H1 (cell line): ENCODE measurements around the gene PKP3. TPM values are rescaled to one million over a fixed set of nuclear protein-coding genes. Genes with fewer than 3 reads are reported as not detected.

Experiments used
- CTCF ChIA-PET: fragments of 300-600 bp; sonication (Branson Sonifier 250); formaldehyde crosslinking; loops from one replicate; lab custom pipeline; 2021; ENCODE audit not compliant: partially characterized antibody; lab: Charles Lee
- POLR2A ChIA-PET: fragments of 300-600 bp; sonication (Branson Sonifier 250); formaldehyde crosslinking; loops from one replicate; lab custom pipeline; 2021; ENCODE audit warnings: inconsistent platforms; ENCODE audit not compliant: partially characterized antibody; lab: Charles Lee
- DNase-seq, 2 experiments: peaks; one replicate each; pipeline versions ENCODE4 v3.0.0 to v3.0.0-alpha.2; 2010 to 2022; ENCODE audit warnings: low spot score in 2 of 2, low read depth in 1 of 2, mixed read lengths in 1 of 2
- FAIRE-seq: peaks from 2 replicates; lab custom pipeline; 2011; peaks lifted over from hg19 to GRCh38; lab: Jason Lieb, UNC
- H2AFZ ChIP-seq: 2 replicates; pipeline ENCODE4 v1.8.1; 2012; ENCODE audit warnings: low read length, inconsistent platforms
- H2AK5ac ChIP-seq: 2 replicates; pipeline ENCODE4 v1.6.1; 2013; ENCODE audit warnings: low read depth, low read length
- H2BK120ac ChIP-seq: replicated peaks from 2 replicates; pipeline ENCODE3; 2013; ENCODE audit warnings: low read depth, low read length, inconsistent platforms
- H2BK12ac ChIP-seq: 2 replicates; pipeline ENCODE4 v1.6.1; 2013; ENCODE audit warnings: low read depth, low read length
- H2BK15ac ChIP-seq: 2 replicates; pipeline ENCODE4 v1.6.1; 2013; ENCODE audit warnings: low read length
- H2BK20ac ChIP-seq: 2 replicates; pipeline ENCODE4 v1.6.1; 2013; ENCODE audit warnings: low read length
- H2BK5ac ChIP-seq: 2 replicates; pipeline ENCODE4 v1.6.1; 2013; ENCODE audit warnings: low read depth, low read length
- H3K14ac ChIP-seq: 2 replicates; pipeline ENCODE4 v1.6.1; 2013; ENCODE audit warnings: inconsistent platforms; ENCODE audit not compliant: insufficient read length
- H3K18ac ChIP-seq: 2 replicates; pipeline ENCODE4 v1.6.1; 2013; ENCODE audit warnings: low read length; ENCODE audit errors: extremely low read depth
- H3K23ac ChIP-seq: 2 replicates; pipeline ENCODE4 v1.6.1; 2013; ENCODE audit warnings: inconsistent platforms; ENCODE audit not compliant: insufficient read length
- H3K23me2 ChIP-seq: 2 replicates; pipeline ENCODE4 v1.6.1; 2013; ENCODE audit warnings: low read depth, low read length
- H3K27ac ChIP-seq: 2 replicates; pipeline ENCODE4 v1.6.1; 2011; ENCODE audit warnings: low read depth, low read length, inconsistent platforms
- H3K27me3 ChIP-seq, 4 experiments: replicated peaks in 1 of 4; 1 replicate in 1 of 4; 2 replicates in 3 of 4; pipeline versions ENCODE4 v1.6.1 to v1.8.1; 2011 to 2013; ENCODE audit warnings: low read length in 3 of 4, mild to moderate bottlenecking in 3 of 4, inconsistent platforms in 2 of 4, mixed read lengths in 2 of 4, moderate library complexity in 1 of 4; ENCODE audit not compliant: control insufficient read depth in 3 of 4, insufficient read depth in 3 of 4; ENCODE audit errors: extremely low read depth in 1 of 4
- H3K36me3 ChIP-seq, 4 experiments: 2 replicates each; pipeline versions ENCODE4 v1.6.1 to v1.8.1; 2011 to 2013; ENCODE audit warnings: mild to moderate bottlenecking in 4 of 4, low read length in 3 of 4, moderate library complexity in 2 of 4, control low read depth in 1 of 4, inconsistent platforms in 1 of 4; ENCODE audit not compliant: insufficient read depth in 4 of 4, control insufficient read depth in 2 of 4
- H3K4ac ChIP-seq: replicated peaks from 2 replicates; pipeline ENCODE3; 2013; ENCODE audit warnings: low read length, low read depth, mixed read lengths, inconsistent platforms; ENCODE audit not compliant: insufficient read length
- H3K4me1 ChIP-seq, 4 experiments: replicated peaks in 1 of 4; 1 replicate in 1 of 4; 2 replicates in 3 of 4; pipeline versions ENCODE4 v1.6.1 to v1.8.1; 2011 to 2013; ENCODE audit warnings: low read length in 3 of 4, inconsistent platforms in 2 of 4, mixed read lengths in 1 of 4; ENCODE audit not compliant: insufficient read depth in 4 of 4, control insufficient read depth in 3 of 4
- H3K4me2 ChIP-seq, 2 experiments: 2 replicates each; pipeline versions ENCODE4 v1.6.1 to v1.8.1; 2011 to 2013; ENCODE audit warnings: low read depth in 2 of 2, low read length in 2 of 2, control low read depth in 1 of 2, inconsistent platforms in 1 of 2, mild to moderate bottlenecking in 1 of 2; ENCODE audit not compliant: insufficient read depth in 1 of 2
- H3K4me3 ChIP-seq, 4 experiments: fragments of 200-600, 300-600 bp in 1 of 4; sonication (generic), shearing (Covaris generic), sonication (Bioruptor Twin) in 1 of 4; 2 replicates each; pipeline versions ENCODE4 v1.5.1 to v1.8.1; 2011 to 2016; ENCODE audit warnings: low read length in 4 of 4, low read depth in 3 of 4, control low read depth in 2 of 4, inconsistent platforms in 2 of 4, mild to moderate bottlenecking in 2 of 4, mixed read lengths in 1 of 4, moderate library complexity in 1 of 4; ENCODE audit not compliant: insufficient read depth in 2 of 4; ENCODE audit errors: extremely low read depth in 1 of 4
- H3K56ac ChIP-seq: replicated peaks from 2 replicates; pipeline ENCODE3; 2013; ENCODE audit warnings: low read depth, mild to moderate bottlenecking, mixed read lengths, low read length, inconsistent platforms; ENCODE audit not compliant: insufficient read length
- H3K79me1 ChIP-seq: 2 replicates; pipeline ENCODE4 v1.6.1; 2013; ENCODE audit warnings: low read depth, low read length, control low read depth
- H3K79me2 ChIP-seq, 2 experiments: 2 replicates each; pipeline versions ENCODE4 v1.6.1 to v1.8.1; 2012 to 2013; ENCODE audit warnings: low read length in 2 of 2, mild to moderate bottlenecking in 2 of 2, inconsistent platforms in 1 of 2; ENCODE audit not compliant: insufficient read depth in 2 of 2, control insufficient read depth in 1 of 2
- H3K9ac ChIP-seq, 4 experiments: replicated peaks in 1 of 4; 1 replicate in 1 of 4; 2 replicates in 3 of 4; pipeline versions ENCODE4 v1.6.1 to v1.8.1; 2011 to 2013; ENCODE audit warnings: low read depth in 3 of 4, low read length in 3 of 4, control low read depth in 2 of 4, mild to moderate bottlenecking in 2 of 4, moderate library complexity in 2 of 4, inconsistent platforms in 1 of 4; ENCODE audit errors: extremely low read depth in 1 of 4
- H3K9me3 ChIP-seq, 2 experiments: 2 replicates each; pipeline versions ENCODE4 v1.6.1 to v1.8.1; 2012 to 2013; ENCODE audit warnings: mild to moderate bottlenecking in 2 of 2, moderate library complexity in 2 of 2, control low read depth in 1 of 2, inconsistent platforms in 1 of 2, low read depth in 1 of 2, low read length in 1 of 2, mixed read lengths in 1 of 2; ENCODE audit not compliant: insufficient read depth in 2 of 2
- H4K20me1 ChIP-seq, 2 experiments: replicated peaks in 1 of 2; 2 replicates each; pipeline versions ENCODE3 to v1.8.1; 2011 to 2013; ENCODE audit warnings: inconsistent platforms in 2 of 2, low read length in 2 of 2, mild to moderate bottlenecking in 1 of 2; ENCODE audit not compliant: insufficient read depth in 2 of 2, control insufficient read depth in 1 of 2
- H4K5ac ChIP-seq: 2 replicates; pipeline ENCODE4 v1.6.1; 2013; ENCODE audit warnings: low read length, low read depth, mixed read lengths, inconsistent platforms; ENCODE audit not compliant: insufficient read length
- H4K8ac ChIP-seq: 2 replicates; pipeline ENCODE4 v1.8.0; 2013; ENCODE audit warnings: mild to moderate bottlenecking, moderate library complexity, low read length, inconsistent platforms; ENCODE audit not compliant: insufficient read depth; ENCODE audit errors: extremely low read depth
- H4K91ac ChIP-seq: replicated peaks from 2 replicates; pipeline ENCODE3; 2013; ENCODE audit warnings: low read length, mixed read lengths, inconsistent platforms; ENCODE audit not compliant: insufficient read length
- ATF2 ChIP-seq: IDR thresholded peaks from 2 replicates; pipeline ENCODE4 v1.6.1; 2012; ENCODE audit warnings: low read length, inconsistent platforms
- BCL11A ChIP-seq, 2 experiments: IDR thresholded peaks; one replicate each; pipeline ENCODE4 v1.6.1; 2011; ENCODE audit warnings: low read depth in 2 of 2, low read length in 2 of 2, mild to moderate bottlenecking in 2 of 2
- CBX5 ChIP-seq: fragments of 300-800, 300-1000 bp; sonication (generic); IDR thresholded peaks from 2 replicates; pipeline ENCODE4 v1.7.1; 2016; ENCODE audit warnings: antibody characterized with exemption, low read length, low read depth
- EP300 ChIP-seq, 2 experiments: IDR thresholded peaks; 1 replicate in 1 of 2; 2 replicates in 1 of 2; pipeline ENCODE4 v1.6.1; 2011 to 2012; ENCODE audit warnings: low read depth in 2 of 2, low read length in 2 of 2, mild to moderate bottlenecking in 2 of 2, borderline replicate concordance in 1 of 2, inconsistent platforms in 1 of 2, moderate library complexity in 1 of 2
- JUND ChIP-seq: IDR thresholded peaks from 2 replicates; pipeline ENCODE4 v1.6.1; 2011; ENCODE audit warnings: mild to moderate bottlenecking, improper control_type of control experiment, low read length
- KDM1A ChIP-seq: fragments of 200-600, 300-600 bp; sonication (generic); IDR thresholded peaks from 2 replicates; pipeline ENCODE4 v1.7.1; 2016; ENCODE audit warnings: mild to moderate bottlenecking, low read length, borderline replicate concordance
- POLR2AphosphoS5 ChIP-seq: IDR thresholded peaks from 2 replicates; pipeline ENCODE4 v1.6.1; 2011; ENCODE audit warnings: low read depth, low read length
- POU5F1 ChIP-seq: IDR thresholded peaks from 2 replicates; pipeline ENCODE4 v1.6.1; 2011; ENCODE audit warnings: low read depth, mild to moderate bottlenecking, low read length, moderate library complexity
- RAD21 ChIP-seq, 2 experiments: IDR thresholded peaks in 1 of 2; conservative IDR thresholded peaks in 1 of 2; 2 replicates each; pipeline ENCODE4 v1.6.1; 2011; ENCODE audit warnings: low read depth in 2 of 2, low read length in 2 of 2, improper control_type of control experiment in 1 of 2, inconsistent platforms in 1 of 2, mild to moderate bottlenecking in 1 of 2, moderate library complexity in 1 of 2
- SP4 ChIP-seq: IDR thresholded peaks from 2 replicates; pipeline ENCODE4 v1.6.1; 2012; ENCODE audit warnings: low read length, inconsistent platforms
- TCF12 ChIP-seq: IDR thresholded peaks from 2 replicates; pipeline ENCODE4 v1.6.1; 2011; ENCODE audit warnings: low read depth, mild to moderate bottlenecking, low read length
- WGBS, 2 experiments: shearing (Covaris generic) in 1 of 2; methylation state at CpG; one replicate each; pipeline versions ENCODE4 v1.1.6 to v1.1.7; 2013 to 2015; ENCODE audit warnings: low lambda C conversion rate in 2 of 2, mixed read lengths in 2 of 2, inconsistent platforms in 1 of 2, low coverage in 1 of 2, missing lambda C conversion rate in 1 of 2; ENCODE audit not compliant: insufficient replicate concordance in 2 of 2, insufficient coverage in 1 of 2, insufficient read length in 1 of 2; ENCODE audit errors: extremely low coverage in 1 of 2, missing lambda C conversion rate in 1 of 2; 5-methylcytosine and 5-hydroxymethylcytosine counted together
- polyA plus RNA-seq, 7 experiments: library from polyadenylated mRNA; depleted of rRNA in 3 of 7; stranded (reverse) in 5 of 7; unstranded in 2 of 7; fragments of >200 nt in 5 of 7; fragments of 200-250 nt in 2 of 7; gene quantifications; 1 replicate in 5 of 7; 2 replicates in 1 of 7; 4 replicates in 1 of 7; pipeline versions ENCODE4 v1.2.1 to v1.2.3, GENCODE V29; 2011 to 2013; ENCODE audit warnings: missing spikeins in 2 of 7, mixed read lengths in 2 of 7
- total RNA-seq: library from RNA; stranded (reverse); fragmentation: NEBNext Ultra II Directional; extraction: Animal tissue kit (Norgen Biotek cat#: 25700); gene quantifications from 2 replicates; pipeline ENCODE4 v1.2.1, GENCODE V29; 2021

Gene PKP3
- total and polyA plus RNA-seq, 2 of the 8 experiments (the other 6 are each of a cell fraction or from before 2014, with no cell fraction given), result 16.7 to 28.7 TPM

- peak overlapping the region; percentile 57; the same call in 1 of the 2 replicates for H4K8ac ChIP-seq
- H3K9ac ChIP-seq, result no peak overlapping the region
- H3K4me1 ChIP-seq, result peaks cover 6 to 15% (median 6%) of the 10 kb centered on the region in 4 experiments; a peak in 6 of 7 replicates
- no peak overlapping the region for H2BK120ac ChIP-seq
- H3K79me2 ChIP-seq, result no peaks in the 10 kb centered on the region
- H2BK5ac ChIP-seq, result no peak overlapping the region
- ChIA-PET CTCF (interaction anchor here (0.5 to 2.3 kb wide), 14 partner anchors 9 to 289 kb away, joined by 3 to 11 read pairs (median 5); partner anchors contain the start of gene PTDSS2), POLR2A (interaction anchor here (1.1 to 2.7 kb wide), 8 partner anchors 10 to 114 kb away, joined by 3 to 17 read pairs (median 4); no protein-coding TSS in a partner anchor)
- H3K23ac ChIP-seq, result no peak overlapping the region
- H3K56ac ChIP-seq, result no peak overlapping the region
- H2BK15ac ChIP-seq, result 0 out of 2 replicates have a peak overlapping the region, but pooled peaks have one; percentile 46
- H3K18ac ChIP-seq, result no peak overlapping the region
- H2AFZ ChIP-seq, result no peak overlapping the region
- H4K5ac ChIP-seq, result no peak overlapping the region
- H3K27ac ChIP-seq, result no peak overlapping the region
- H4K20me1 ChIP-seq, result peaks cover 2 to 13% of the 10 kb centered on the region in 2 experiments
- H3K27me3 ChIP-seq, result no peaks in the 10 kb centered on the region
- no peak overlapping the region; the same call in 1 of the 2 replicates for H2BK12ac ChIP-seq
- H3K4me2 ChIP-seq, result no peak overlapping the region
- H3K9me3 ChIP-seq, result peaks cover 0 to 9% of the 10 kb centered on the region in 2 experiments; a peak in 1 of 4 replicates
- H2BK20ac ChIP-seq, result peak overlapping the region; percentile 48; the same call in 1 of the 2 replicates
- no peak overlapping the region for H3K4me3 ChIP-seq
- DNase-seq (no peak), FAIRE-seq (no peak)
- H2AK5ac ChIP-seq, result peak overlapping the region; percentile 65; the same call in 1 of the 2 replicates
- 85% methylated on average over 7 of the region's 11 CpGs; no CpG with 5 or more reads in 1 of the 2 experiments for WGBS, 2 experiments
- peaks cover 0 to 28% (median 0%) of the 10 kb centered on the region in 4 experiments; a peak in 3 of 8 replicates for H3K36me3 ChIP-seq
- no peak overlapping the region for H3K14ac ChIP-seq
- H3K23me2 ChIP-seq, result peaks cover 10% of the 10 kb centered on the region; the same call in 1 of the 2 replicates
- no peak overlapping the region for H3K4ac ChIP-seq
- H3K79me1 ChIP-seq, result peaks cover 2% of the 10 kb centered on the region; the same call in 1 of the 2 replicates
- H4K91ac ChIP-seq, result no peak overlapping the region
- no peak for TF ChIP-seq KDM1A
- no peak for TF ChIP-seq JUND
- no peak for TF ChIP-seq SP4
- TF ChIP-seq BCL11A (IDR thresholded peaks at IDR 0.05; ENCODE audit: low read depth in 2 of 2, low read length in 2 of 2), result no peak
- no peak for TF ChIP-seq TCF12
- no peak for TF ChIP-seq POLR2AphosphoS5
- no peak for TF ChIP-seq EP300 (IDR thresholded peaks at IDR 0.05; ENCODE audit: borderline replicate concordance in 1 of 2, low read depth in 2 of 2, low read length in 2 of 2)
- no peak for TF ChIP-seq POU5F1
- no peak for TF ChIP-seq ATF2
- no peak for TF ChIP-seq RAD21 (IDR thresholded peaks at IDR 0.05 in 1 of 2, conservative IDR thresholded peaks at IDR 0.05 in 1 of 2; ENCODE audit: low read depth in 2 of 2, low read length in 2 of 2)
- TF ChIP-seq CBX5, result no peak
Observed at GRCh38 chr11:395866-396265, 1.9 kb downstream of the PKP3 start.
